ENCODE results near the gene PPP1R12B.
"Not testable (repeated sequence)": the region's sequence is repeated elsewhere in the genome, so short reads cannot be mapped to it uniquely, and the experiment has no call there.

- TF ChIP-seq CTCF (conservative IDR thresholded peaks at IDR 0.05; ENCODE audit: low read length); EZH2phosphoT487 (IDR thresholded peaks at IDR 0.05; ENCODE audit: borderline replicate concordance, low read depth, low read length): not testable (repeated sequence)
These were observed 81.6 kb downstream of the PPP1R12B start for GRCh38 chr1:202430111-202430510.

Data from OCI-LY7 (cell line).